NCI-H446 (cell line): ENCODE results near the gene COL24A1.
"Not testable (repeated sequence)": the region's sequence is repeated elsewhere in the genome, so short reads cannot be mapped to it uniquely, and the experiment has no call there.

Experiments
- DNase-seq, 2 experiments: peaks; one replicate each; lab custom pipeline; 2025; lab: John Stamatoyannopoulos, UW

Gene COL24A1

DNA sequence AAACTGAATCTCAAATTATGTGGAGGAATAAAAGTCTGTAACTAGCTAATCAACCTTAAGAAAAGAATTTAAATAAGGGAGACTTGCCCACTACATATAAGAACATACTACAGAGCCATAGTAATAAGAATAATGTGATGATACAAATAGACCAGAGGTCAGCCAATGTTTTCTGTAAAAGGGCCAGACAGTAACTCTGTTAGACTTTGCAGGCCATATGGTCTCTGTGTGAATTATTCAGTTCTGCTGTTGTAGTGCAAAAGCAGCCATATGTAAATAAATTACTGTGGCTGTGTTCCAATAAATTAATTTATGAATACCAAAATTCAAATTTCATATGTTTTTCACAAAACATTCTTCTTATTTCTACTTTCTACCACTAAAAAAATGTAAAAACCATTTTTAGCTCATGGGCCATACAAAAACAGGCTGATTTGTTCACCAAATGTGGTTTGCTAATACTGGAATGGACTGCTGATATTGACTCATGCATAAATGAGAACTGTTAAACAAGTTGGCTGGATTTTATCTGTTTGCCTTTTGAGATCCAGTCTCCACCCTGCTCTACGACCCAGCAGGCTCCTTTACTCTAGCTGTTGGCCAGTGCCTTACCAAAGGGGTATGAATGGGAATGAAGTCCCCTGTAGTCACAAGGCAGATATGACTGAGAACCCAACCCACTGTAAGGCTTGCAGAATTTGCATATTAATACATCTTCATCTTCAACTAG lies 350.2 kb downstream of the COL24A1 start:
- DNase-seq: peak in 1 of 2 experiments; percentile 54

DNA sequence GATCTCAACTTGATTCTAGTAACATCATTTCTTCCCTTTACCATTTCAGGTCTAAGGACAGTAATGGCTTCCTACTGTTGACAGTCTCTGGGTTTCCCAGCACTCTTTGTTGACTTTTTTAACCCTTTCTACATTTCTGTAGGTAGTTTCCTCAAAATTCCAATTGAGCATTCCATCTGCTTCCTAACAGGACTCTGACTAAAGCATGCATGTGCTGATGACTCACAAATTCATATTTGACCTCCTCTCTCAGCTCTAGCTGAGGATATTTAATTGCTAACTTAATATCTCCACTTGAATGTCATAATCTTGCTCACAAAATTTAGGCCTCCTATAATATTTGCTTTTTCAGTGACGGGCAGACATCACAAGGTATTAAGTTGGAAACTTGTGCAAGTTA lies 355.1 kb downstream of the COL24A1 start:
- DNase-seq: no peak

DNA sequence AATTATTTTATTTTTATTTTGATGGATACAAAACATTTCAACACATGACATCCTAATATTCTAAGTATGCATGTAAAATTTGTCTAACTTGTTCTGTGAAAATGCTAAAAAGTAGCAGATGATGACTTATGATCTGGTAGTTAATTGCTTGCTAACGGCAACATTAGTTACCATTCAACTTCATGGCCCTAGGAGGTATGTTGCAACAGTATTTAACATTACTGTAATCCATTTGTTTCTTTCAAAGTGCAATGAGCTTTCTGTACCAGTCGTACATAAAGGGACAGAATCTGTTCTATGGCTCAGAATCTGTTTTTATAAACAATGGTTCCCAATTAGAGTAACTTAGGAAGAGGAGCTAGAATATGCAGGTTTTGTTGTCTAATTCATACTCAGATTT lies 356.8 kb downstream of the COL24A1 start:
- DNase-seq: no peak

DNA sequence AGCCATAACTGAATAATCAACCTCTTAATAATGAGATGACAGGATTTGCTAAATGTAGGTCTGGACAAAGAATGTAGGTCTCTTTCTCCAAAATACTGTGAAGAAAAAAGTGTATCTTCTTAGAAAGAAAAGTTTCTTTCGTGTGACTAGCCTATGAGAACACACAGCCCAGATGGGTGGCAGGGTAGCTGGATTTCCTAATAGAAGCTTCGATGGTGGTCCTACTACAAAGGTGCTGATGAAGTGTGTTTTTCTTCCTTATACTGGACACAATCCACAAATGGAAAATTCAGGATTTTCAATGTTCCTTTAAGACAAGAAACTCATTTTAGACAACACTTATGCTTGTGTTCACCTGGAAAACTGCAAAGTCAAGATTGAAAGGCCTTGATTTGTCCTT lies 358.2 kb downstream of the COL24A1 start:
- DNase-seq: no peak

DNA sequence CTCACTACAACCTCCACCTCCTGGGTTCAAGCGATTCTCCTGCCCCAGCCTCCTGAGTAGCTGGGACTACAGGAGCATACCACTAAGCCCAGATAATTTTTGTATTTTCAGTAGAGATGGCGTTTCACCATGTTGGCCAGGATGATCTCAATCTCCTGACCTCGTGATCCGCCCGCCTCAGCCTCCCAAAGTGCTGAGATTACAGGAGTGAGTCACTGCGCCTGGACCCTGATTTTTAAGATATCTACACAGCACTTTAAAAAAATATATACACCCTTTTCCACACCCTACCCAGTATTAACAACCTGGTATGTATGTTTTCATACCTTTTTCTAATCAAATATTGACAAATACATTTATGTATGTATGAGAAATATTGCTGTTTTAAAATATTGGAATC lies 379.6 kb downstream of the COL24A1 start:
- DNase-seq: not testable (repeated sequence)

DNA sequence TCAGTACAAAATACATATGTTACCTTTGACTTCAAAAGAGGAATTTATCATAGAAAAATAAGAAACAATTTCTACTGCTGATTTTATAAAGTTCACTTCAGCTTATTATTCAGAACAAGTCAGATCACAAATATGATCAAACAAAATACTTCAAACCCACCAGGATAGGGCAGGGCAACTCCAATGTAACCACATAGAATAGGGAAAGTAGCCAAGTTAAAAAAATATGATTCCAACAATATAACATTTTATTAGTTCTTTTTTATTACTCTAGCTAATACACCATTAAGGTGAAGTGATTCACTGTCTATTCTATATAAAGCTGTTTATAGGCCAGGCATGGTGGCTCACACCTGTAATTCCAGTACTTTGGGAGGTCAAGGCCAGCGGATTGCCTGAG lies 393.8 kb downstream of the COL24A1 start:
- no peak for DNase-seq

DNA sequence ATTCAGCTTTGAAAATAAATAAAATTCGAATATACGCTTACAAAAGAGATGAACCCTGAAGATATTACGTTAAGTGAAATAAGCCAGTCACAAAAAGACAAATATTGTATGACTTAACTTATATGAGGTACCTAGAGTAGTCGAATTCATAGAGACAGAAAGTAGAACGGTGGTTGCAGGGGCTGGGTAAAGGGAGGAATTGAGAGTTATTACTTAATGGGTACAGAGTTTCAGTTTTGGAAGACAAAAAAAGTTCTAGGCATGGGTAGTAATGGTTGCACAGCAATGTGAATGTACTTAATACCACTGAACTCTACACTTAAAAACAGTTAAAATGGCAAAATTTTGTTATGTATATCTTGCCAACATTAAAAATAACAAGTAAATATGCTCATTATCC lies 399.7 kb downstream of the COL24A1 start:
- no peak for DNase-seq

DNA sequence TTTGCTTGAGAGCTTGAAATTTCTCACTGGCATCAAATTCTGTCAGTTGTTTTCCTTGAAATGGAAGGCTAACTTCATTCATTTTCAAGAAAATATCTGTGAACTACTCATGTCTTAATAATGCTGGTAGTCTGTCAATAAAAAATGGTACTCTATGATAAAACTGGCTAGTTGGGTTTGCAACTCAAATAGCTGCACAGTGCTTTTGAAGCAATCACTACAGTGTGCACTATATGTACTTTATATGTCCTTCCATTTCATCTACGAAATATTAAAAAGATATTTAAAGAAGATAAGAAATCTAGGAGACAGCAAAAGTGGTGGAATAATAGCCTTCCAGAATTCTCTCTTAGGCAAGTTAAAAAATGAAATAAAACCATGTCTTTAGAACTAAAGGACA lies 408.5 kb downstream of the COL24A1 start:
- no peak for DNase-seq

DNA sequence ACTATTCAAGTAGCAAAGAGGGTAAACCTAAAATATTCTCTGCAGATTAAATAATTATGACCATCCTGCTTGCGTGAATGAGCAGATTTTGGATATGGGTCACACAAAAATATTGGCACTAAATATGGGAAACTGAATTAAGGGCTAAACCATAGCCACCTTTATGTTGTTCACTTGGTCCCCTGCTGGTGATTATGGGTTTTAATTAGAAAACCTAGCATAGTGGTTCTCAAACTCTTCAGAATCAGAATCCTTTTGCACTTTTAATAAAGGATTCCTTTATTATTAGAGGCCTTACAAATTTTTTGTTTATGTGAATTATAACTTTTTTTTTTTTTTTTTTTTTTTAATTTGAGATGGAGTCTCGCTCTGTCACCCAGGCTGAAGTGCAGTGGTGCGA lies 409.8 kb downstream of the COL24A1 start:
- no peak for DNase-seq

DNA sequence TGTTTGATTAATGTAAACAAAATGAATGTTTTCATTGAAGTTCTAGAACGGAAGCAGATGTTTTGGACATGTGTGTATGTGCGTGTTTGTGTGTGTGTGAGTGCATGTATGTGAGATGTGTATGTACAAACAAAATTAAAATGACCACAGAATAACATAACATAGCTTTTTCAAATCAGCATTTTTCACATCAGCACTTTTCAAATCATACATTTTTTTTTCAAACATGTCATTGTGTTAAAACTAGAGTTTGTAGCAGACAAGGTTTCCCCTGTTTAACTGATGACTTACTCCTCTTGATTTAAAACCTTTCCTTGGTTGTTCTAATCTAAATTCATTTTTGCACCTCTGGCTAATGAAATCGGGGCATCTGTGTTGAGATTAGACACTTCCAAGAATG lies 412.8 kb downstream of the COL24A1 start:
- no peak for DNase-seq

DNA sequence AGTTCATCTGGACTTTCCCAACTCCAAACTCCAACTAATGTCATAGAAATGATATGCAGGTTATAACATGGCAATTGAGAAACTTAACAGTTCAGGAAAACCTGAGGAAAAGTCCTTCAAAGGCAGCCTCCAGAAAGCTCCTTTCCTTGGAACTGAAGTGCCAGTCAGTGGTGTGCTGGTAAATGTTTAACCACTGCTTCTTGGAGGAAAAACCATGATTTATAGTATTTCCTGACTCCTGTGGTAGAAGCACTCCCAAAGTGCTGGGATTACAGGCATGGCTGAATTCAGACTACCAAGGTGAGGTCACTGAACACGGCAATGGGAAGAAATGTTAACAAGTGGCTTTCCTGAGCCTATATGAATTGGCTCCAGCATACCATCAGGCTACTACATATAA lies 421.6 kb downstream of the COL24A1 start:
- no peak for DNase-seq

DNA sequence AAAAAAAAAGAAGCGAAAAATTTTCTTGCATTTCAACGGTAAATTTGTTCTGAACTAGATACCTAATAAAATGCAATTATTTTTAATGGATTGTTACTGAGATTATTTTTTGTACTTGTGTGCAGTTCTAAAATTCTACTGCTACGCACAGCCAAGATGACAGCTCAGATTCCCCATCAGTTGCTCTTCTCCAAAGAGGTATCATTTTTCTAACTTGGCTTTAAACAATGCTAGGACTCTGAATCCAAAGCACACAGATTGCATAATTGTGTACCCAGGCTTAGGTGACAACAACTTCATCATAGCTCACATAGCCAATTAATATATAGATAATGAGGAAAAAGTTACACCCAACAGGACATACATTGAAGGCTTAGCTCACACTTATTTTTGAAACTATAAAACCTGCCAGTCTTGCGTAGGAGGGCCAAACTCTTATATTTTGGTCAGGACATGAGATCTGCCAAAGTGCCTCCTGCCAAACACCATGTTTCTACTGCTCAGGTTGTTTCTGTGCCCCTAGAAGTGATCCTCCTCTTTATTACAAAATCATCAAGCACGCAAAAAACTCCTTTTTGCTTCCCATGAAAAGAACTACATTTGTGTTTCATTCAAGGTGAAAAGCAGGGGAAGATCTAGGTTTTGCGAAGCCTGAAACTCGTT lies 437.8 kb downstream of the COL24A1 start:
- no peak for DNase-seq

DNA sequence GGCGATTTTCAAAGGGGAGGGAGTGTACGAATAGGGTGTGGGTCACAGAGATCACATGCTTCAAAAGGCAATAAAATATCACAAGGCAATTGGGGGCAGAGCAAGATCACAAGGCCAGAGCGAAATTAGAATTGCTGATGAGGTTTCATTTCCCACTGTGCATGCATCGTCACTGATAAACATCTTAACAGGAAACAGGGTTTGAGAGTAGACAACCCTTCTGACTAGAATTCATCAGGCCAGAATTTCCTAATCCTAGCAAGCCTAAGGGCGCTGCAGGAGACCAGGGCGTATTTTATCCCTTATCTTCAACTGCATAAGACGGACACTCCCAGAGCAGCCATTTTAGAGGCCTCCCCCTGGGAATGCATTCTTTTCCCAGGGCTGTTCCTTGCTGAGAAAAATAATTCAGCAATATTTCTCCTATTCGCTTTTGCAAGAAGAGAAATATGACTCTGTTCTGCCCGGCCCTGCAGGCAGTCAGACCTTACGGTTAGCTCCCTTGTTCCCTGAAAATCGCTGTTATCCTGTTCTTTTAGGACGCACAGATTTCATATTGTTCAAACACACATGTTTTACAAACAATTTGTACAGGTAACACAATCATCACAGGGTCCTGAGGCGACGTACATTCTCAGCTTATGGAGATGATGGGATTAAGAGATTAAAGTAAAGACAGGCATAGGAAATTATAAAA lies 442.0 kb downstream of the COL24A1 start:
- not testable (repeated sequence) for DNase-seq

DNA sequence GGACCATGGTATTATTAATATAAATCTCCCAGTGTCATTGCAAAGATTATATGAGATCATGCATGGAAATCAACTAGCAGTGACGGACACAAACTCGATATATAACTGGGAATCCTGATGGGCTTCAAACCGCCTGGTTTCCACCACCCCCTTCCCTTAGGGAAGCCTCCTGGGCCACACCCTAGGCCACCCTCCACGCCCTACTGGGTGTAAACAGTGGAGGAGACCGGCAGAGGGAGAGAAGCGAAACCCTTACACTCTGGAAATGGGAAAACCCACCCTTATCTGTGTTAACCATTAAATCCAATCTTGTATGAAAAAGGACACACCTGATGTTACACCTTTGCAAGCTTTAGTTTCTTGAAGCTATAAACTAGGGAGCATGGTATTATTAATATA lies 447.7 kb downstream of the COL24A1 start:
- DNase-seq: no peak

DNA sequence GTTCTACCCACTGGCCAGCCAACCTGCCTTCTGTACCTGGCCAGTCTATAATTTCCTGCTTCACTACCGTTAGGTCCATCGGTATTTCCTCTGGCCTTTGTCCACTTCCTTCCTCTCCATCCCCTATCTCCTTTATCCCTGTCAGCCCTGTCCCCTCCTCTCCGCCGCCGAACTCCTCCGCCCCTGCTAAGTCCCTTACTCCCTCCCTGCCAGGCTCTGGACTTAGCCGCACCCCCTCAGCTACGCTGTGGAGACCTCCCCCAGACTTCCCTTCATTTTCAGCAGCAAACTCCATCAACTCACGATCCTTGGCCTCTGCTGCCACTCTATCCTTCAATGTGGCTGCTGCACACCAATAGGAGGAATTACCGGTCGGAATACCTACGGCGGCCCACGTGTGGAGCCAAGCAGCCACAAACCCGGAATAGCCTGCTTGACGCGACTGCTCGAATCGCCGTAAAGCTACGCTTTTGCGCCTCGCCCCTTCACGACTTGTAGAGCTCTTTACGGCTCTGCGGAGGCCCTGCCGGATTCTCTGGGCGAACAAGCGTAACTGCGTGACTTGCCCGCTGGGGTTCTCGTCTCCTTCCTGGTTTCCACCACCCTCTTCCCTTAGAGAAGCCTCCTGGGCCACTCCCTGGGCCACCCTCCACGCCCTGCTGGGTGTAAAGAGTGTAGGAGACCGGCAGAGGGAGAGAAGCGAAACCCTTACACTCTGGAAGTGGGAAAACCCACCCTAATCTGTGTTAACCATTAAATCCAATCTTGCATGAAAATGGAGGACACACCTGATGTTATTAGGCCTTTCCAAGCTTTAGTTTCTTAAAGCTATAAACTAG lies 448.4 kb downstream of the COL24A1 start, which contains the start of gene ZNHIT6:
Gene ZNHIT6, minus strand, starts transcription at position 444 of the 839 bp plus-strand sequence. Its CDS starts 149 bp downstream, at position 295.
- peak; percentile 85 to 95 for DNase-seq

DNA sequence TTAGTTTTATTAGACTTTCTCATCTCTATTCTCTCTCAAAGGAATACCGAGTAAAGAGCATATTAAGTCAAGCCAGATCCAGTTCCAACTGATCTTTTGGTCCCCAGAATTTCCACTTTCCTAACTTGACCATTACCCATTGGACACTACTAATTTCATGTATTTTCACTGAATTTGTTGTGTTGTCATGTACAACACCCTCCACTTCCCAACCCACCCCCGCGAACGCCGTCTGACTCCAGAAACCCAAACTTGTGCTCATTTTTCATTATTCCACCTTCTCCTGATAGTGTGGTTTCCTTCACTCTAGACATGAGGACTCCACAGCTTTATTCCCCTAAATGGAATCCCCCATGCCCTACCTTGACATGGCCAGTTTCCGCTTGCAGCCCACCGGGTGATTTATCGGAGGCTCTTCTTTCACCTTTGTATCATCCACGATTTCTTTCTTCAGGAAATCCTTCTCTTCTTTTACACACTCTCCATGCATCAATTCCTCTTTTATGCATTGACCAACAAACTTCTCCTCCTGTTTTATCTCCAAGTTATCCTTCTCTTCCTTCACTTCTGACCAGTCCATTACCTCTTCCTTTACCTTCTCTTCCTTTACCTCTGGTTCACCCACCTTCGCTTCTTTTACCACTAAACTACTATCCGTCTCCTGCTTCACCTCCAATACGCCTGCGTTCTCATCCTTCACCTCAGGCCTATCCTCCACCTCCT lies 449.1 kb downstream of the COL24A1 start:
- DNase-seq: no peak

DNA sequence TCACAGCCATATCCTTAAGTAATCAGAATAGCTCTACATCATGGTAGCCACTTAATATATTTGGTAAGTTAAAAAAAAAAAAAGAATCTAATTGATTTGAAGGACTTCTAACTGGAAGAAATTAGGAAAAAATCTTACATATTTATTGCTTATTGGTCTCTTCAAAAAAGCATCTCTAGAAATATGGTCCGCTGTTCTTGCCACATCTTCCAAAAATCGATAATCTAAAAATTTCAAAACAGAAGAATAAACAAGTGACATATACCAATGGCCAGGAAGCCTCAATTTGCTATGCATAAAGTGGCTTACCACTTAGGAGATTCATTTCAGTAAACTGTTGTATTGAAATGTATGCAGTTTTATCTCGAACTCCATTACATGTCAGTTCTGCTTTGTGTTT lies 450.6 kb downstream of the COL24A1 start:
- DNase-seq: no peak

DNA sequence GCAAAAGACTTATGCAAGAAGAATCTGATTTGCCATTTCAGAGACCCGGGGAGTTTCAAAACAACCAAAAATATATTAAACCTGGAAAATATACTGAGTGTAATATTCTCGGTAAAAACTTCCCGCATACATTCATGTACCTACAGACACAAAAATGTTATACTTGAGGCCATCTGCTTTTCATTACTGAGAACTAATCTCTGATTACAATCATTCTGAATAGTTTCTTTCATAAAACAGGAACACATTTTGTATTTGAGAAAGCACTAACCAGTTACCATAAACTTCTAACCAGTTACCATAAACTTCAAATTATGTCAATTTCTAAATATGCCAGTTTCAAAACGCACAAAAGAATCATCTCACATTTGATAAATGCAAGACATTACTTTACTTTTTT lies 456.1 kb downstream of the COL24A1 start:
- no peak for DNase-seq

DNA sequence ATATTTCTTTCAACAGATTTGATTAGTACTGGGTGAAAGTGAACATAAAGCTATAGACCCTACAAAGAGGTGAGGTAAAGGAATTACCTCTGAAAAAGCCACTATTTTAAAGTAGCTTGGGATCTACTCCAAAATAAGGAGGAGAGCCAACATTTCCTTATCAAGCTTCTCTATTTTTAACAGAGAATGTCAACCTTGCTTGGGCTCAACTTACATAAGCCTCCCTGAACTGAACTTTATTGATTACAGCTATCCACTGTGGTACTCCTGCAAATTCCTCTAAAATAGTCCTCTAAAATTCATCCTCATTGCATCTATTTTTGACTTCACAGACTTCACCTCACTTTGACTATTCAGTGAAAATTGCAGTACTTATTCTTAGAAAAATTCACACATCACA lies 458.7 kb downstream of the COL24A1 start:
- no peak for DNase-seq

DNA sequence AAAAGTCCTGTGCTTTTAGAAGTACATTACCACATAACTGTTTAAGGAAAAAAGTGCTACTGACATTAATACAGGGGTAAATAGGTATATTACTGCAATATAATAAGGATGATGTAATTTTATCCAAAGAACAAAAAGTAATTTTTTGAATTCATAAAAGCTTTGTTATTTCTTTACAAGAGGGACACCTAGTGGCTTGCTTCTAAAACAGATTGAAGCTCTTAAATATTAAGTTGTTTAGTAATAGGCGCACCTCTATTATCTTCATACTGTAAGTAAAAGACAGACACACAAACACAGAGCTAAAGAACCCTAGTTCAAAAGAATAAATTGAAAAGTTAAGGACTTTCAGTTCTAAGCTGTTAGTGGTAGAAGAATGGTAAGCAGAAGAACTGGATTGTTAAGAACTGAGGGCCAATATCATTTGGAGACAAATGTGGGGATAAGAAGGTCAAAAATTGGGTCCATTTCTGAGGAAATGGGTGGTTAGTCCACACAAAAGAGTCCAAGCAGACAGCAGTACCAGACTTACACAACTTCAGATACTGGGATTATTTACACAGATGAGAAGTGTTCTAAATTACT lies 463.8 kb downstream of the COL24A1 start:
- peak; percentile 4 to 19 for DNase-seq

DNA sequence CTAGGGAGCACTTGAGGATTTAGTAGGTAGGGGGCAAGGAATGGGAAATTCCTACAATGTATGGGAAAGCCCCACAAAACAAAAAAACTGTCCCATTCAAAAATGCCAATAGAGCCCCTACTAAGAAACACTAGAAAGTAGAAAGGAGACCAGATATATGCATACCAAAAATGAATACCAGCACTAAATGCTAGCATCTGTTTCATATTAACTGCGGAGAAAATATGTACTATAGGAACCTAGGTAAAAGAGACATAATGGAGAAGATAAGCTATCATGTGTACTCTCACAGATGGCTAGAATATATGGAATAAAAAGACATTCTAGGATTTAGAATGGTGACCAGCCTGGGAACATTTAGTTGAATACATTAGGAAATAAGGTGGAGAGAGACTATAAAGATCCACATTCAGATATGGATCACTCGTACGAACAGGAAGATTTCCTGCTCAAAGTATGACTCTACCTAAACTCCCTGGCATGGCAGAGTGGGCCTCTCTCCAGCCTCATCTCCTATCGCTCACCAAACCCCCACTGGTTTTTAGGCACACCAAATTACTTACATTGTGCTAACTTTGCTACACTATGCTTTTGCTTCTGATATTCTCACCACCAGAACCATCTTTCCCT lies 466.7 kb downstream of the COL24A1 start:
- no peak for DNase-seq
